Gastroesophageal sphincter (tissue), 2 donors: ENCODE data around the gene CAMK1D.

Experiments
- POLR2A ChIP-seq, 2 donors: fragments of 450-650 bp; IDR thresholded peaks; one replicate each; pipeline ENCODE4 v1.6.1; 2017; ENCODE audit warnings: antibody characterized with exemption in 2 of 2, mild to moderate bottlenecking in 2 of 2, moderate library complexity in 1 of 2
- POLR2AphosphoS5 ChIP-seq: sonication (generic); formaldehyde crosslinking; IDR thresholded peaks from one replicate; pipeline ENCODE4 v1.6.1; 2017; ENCODE audit warnings: antibody characterized with exemption

GRCh38 chr10:12413369-12413711 is 64.0 kb downstream of the CAMK1D start:
- TF ChIP-seq POLR2AphosphoS5 (no peak), POLR2A (IDR thresholded peaks at IDR 0.05) (no peak)
